Hepatocyte (in vitro differentiated cells): ENCODE data around the gene P2RY14. TPM values are rescaled to one million over a fixed set of nuclear protein-coding genes. Genes with fewer than 3 reads are reported as not detected.

ENCODE experiments used
- DNase-seq: peaks from one replicate; pipeline ENCODE4 v3.0.0-alpha.2; 2016; ENCODE audit warnings: low spot score
- H2AFZ ChIP-seq: fragments of 200-600 bp; sonication (generic); 2 replicates; pipeline ENCODE4 v1.6.0; 2016; ENCODE audit warnings: antibody characterized with exemption, mild to moderate bottlenecking
- H3K27ac ChIP-seq: fragments of 200-600 bp; sonication (generic); 2 replicates; pipeline ENCODE4 v1.5.1; 2016; ENCODE audit warnings: mild to moderate bottlenecking
- H3K27me3 ChIP-seq: fragments of 200-600 bp; sonication (generic); 2 replicates; pipeline ENCODE4 v1.6.1; 2016
- H3K36me3 ChIP-seq: fragments of 200-600 bp; sonication (generic); replicated peaks from 2 replicates; pipeline ENCODE4 v1.5.1; 2016; ENCODE audit warnings: low read depth; ENCODE audit not compliant: insufficient read depth
- H3K4me1 ChIP-seq: fragments of 200-600 bp; sonication (generic); 2 replicates; pipeline ENCODE4 v1.5.1; 2016; ENCODE audit warnings: mild to moderate bottlenecking, moderate library complexity; ENCODE audit not compliant: insufficient read depth
- H3K4me2 ChIP-seq: fragments of 200-600 bp; sonication (generic); 2 replicates; pipeline ENCODE4 v1.6.0; 2016
- H3K4me3 ChIP-seq: fragments of 200-600 bp; sonication (generic); 2 replicates; pipeline ENCODE4 v1.5.1; 2016; ENCODE audit warnings: mild to moderate bottlenecking
- H3K79me2 ChIP-seq: fragments of 200-600 bp; sonication (generic); 2 replicates; pipeline ENCODE4 v1.6.0; 2017; ENCODE audit warnings: mild to moderate bottlenecking
- H3K9me2 ChIP-seq: fragments of 200-600 bp; sonication (generic); replicated peaks from 2 replicates; pipeline ENCODE4 v1.6.0; 2017; ENCODE audit warnings: mild to moderate bottlenecking; ENCODE audit not compliant: insufficient read depth
- H3K9me3 ChIP-seq: fragments of 200-600 bp; sonication (generic); 2 replicates; pipeline ENCODE4 v1.5.1; 2016; ENCODE audit warnings: low read depth, mild to moderate bottlenecking
- H4K20me1 ChIP-seq: fragments of 200-600 bp; sonication (generic); 2 replicates; pipeline ENCODE4 v1.6.0; 2016; ENCODE audit warnings: mild to moderate bottlenecking; ENCODE audit not compliant: insufficient read depth, poor library complexity, severe bottlenecking
- EZH2 ChIP-seq: fragments of 200-600 bp; sonication (generic); IDR thresholded peaks from 2 replicates; pipeline ENCODE4 v1.6.1; 2016; ENCODE audit warnings: antibody characterized with exemption, mild to moderate bottlenecking, borderline replicate concordance
- EZH2phosphoT487 ChIP-seq: fragments of 200-600 bp; sonication (generic); IDR thresholded peaks from one replicate; pipeline ENCODE4 v1.6.1; 2018; ENCODE audit warnings: antibody characterized with exemption, mild to moderate bottlenecking, low read depth, moderate library complexity; ENCODE audit not compliant: unreplicated experiment, severe bottlenecking
- WGBS: methylation state at CpG from one replicate; pipeline ENCODE4 v1.1.6; 2016; ENCODE audit warnings: low lambda C conversion rate; ENCODE audit errors: missing lambda C conversion rate; 5-methylcytosine and 5-hydroxymethylcytosine counted together
- polyA plus RNA-seq: library from polyadenylated mRNA; unstranded; fragments of >200 nt; fragmentation: Nextera tagmentation; extraction: Ambion mirVana; gene quantifications from 2 replicates; pipeline ENCODE4 v1.2.1, GENCODE V29; 2016
- total RNA-seq: library from RNA; depleted of rRNA; stranded (reverse); fragments of >200 nt; gene quantifications from 2 replicates; pipeline ENCODE4 v1.2.3, GENCODE V29; 2014
- TF ChIP-seq, protein P1 (sequence below): fragments of 200-600 bp; sonication (generic); IDR thresholded peaks from 2 replicates; pipeline ENCODE4 v1.5.1; 2016; ENCODE audit warnings: antibody characterized with exemption, mild to moderate bottlenecking; ENCODE audit not compliant: poor library complexity

P2RY14 gene
- total and polyA plus RNA-seq, 2 experiments from 2014 or later: 0.11 TPM; not detected in 1

DNA sequence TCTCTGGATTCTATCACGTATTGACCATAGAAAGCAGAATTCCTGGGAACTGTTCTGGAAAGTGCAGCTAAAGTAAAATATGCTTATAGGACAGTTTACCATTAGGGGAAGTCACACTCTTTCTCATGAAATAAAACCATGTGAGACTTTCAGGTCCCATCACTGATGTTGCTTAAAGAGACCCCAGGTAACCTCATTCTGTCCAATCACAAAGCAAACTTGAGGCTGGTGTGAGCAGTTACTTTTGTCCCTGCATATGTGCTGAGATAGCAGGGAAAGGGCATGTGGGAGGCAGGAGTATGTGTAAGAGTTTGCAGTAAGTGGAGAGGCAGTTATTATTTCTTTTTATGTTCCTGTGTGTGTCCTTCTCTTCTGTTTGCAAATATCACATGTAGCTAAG, 22.2 kb upstream of the P2RY14 start:
- H3K4me1 ChIP-seq: peaks cover 11% of the 10 kb centered on the region
- no peaks in the 10 kb centered on the region for H3K36me3 ChIP-seq
- H3K9me3 ChIP-seq: no peaks in the 10 kb centered on the region
- no peaks in the 10 kb centered on the region for H3K9me2 ChIP-seq
- H3K79me2 ChIP-seq: no peaks in the 10 kb centered on the region
- TF ChIP-seq, protein P1, sequence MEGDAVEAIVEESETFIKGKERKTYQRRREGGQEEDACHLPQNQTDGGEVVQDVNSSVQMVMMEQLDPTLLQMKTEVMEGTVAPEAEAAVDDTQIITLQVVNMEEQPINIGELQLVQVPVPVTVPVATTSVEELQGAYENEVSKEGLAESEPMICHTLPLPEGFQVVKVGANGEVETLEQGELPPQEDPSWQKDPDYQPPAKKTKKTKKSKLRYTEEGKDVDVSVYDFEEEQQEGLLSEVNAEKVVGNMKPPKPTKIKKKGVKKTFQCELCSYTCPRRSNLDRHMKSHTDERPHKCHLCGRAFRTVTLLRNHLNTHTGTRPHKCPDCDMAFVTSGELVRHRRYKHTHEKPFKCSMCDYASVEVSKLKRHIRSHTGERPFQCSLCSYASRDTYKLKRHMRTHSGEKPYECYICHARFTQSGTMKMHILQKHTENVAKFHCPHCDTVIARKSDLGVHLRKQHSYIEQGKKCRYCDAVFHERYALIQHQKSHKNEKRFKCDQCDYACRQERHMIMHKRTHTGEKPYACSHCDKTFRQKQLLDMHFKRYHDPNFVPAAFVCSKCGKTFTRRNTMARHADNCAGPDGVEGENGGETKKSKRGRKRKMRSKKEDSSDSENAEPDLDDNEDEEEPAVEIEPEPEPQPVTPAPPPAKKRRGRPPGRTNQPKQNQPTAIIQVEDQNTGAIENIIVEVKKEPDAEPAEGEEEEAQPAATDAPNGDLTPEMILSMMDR: no peak
- TF ChIP-seq EZH2phosphoT487 (no peak), EZH2 (no peak)
- WGBS: 91% methylated on average over 1 of the region's 1 CpG
- no peak overlapping the region for H3K4me3 ChIP-seq
- no peaks in the 10 kb centered on the region for H4K20me1 ChIP-seq
- H3K4me2 ChIP-seq: no peak overlapping the region
- no peaks in the 10 kb centered on the region for H3K27me3 ChIP-seq
- no peak overlapping the region for H3K27ac ChIP-seq
- no peak for DNase-seq
- no peak overlapping the region for H2AFZ ChIP-seq

DNA sequence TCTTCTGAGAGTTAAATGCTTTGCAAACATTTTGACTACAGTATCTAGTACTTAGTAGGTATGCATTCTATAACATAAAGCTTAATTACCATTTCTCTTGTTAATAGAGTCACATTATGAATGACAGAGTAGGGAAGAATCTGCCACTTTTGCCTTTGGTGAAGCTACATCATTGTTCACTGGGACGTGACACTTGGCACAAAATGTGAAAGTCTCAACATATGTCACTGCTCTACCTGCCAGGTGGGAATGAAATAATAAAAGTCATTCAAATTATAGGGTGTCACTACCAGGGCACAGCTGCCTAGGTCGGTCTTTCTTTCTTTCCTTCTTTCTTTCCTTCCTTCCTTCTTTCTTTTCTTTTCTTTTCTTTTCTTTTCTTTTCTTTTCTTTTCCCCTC, 20.7 kb upstream of the P2RY14 start:
- Histone ChIP-seq H3K4me1 (no peaks in the 10 kb centered on the region), H3K9me2 (no peaks in the 10 kb centered on the region), H3K79me2 (no peaks in the 10 kb centered on the region), H2AFZ (no peak overlapping the region), H3K27me3 (no peaks in the 10 kb centered on the region), H3K27ac (no peak overlapping the region), H3K9me3 (no peaks in the 10 kb centered on the region), H3K36me3 (no peaks in the 10 kb centered on the region), H4K20me1 (no peaks in the 10 kb centered on the region), H3K4me2 (no peak overlapping the region), H3K4me3 (no peak overlapping the region)
- DNase-seq: no peak
- WGBS: 97% methylated on average over 2 of the region's 2 CpGs
- TF ChIP-seq EZH2: no peak
- TF ChIP-seq, protein P1: no peak
- no peak for TF ChIP-seq EZH2phosphoT487

DNA sequence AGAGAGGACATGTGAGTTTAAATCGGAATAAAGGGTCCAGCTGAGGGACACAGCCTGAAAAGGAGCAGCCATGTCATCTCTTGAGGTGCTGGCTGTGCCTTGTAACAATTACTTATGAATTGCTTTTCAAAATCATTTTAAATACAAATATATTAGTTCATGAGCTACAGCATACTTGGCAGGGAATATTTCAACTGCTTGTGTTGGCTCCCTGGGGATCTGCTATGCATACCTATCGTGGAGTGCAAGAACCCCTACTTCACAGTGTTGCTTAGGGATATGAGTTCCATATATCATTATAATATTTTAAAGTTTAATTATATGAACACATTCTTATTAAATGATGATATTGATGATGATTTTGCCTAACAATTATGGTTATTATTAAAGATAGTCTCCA, 19.1 kb upstream of the P2RY14 start:
- no peaks in the 10 kb centered on the region for H3K4me1 ChIP-seq
- no peaks in the 10 kb centered on the region for H4K20me1 ChIP-seq
- H3K79me2 ChIP-seq: no peaks in the 10 kb centered on the region
- H3K4me2 ChIP-seq: no peak overlapping the region
- no peak overlapping the region for H3K4me3 ChIP-seq
- no peak overlapping the region for H2AFZ ChIP-seq
- TF ChIP-seq EZH2phosphoT487 (no peak), EZH2 (no peak)
- TF ChIP-seq, protein P1: no peak
- 50% methylated on average over 2 of the region's 2 CpGs for WGBS
- no peak overlapping the region for H3K27ac ChIP-seq
- H3K27me3 ChIP-seq: no peaks in the 10 kb centered on the region
- no peaks in the 10 kb centered on the region for H3K36me3 ChIP-seq
- no peak for DNase-seq
- H3K9me2 ChIP-seq: no peaks in the 10 kb centered on the region
- H3K9me3 ChIP-seq: no peaks in the 10 kb centered on the region

DNA sequence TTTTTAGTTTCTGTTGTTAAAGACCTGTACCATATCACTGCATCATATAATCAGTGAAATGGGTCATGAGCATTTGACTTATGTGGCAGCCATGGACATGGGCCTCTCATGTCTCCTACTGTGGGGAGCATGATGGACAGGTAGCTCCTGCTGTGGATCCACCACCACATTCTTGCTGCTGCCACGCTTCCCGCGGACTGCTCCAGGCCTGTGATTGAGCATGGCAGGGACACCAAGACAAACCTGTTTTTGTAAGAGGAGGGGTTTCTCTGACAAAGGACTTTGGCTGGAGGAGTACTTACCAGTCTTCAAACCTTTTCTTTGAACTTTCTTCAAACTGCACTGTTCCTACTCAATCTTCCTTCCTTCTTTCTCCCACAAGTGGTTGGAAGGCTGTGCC, 17.9 kb upstream of the P2RY14 start:
- H3K27ac ChIP-seq: no peak overlapping the region
- H3K79me2 ChIP-seq: no peaks in the 10 kb centered on the region
- no peaks in the 10 kb centered on the region for H3K4me1 ChIP-seq
- no peak for DNase-seq
- H3K9me2 ChIP-seq: no peaks in the 10 kb centered on the region
- no peak overlapping the region for H2AFZ ChIP-seq
- no peaks in the 10 kb centered on the region for H4K20me1 ChIP-seq
- no peaks in the 10 kb centered on the region for H3K9me3 ChIP-seq
- no peaks in the 10 kb centered on the region for H3K36me3 ChIP-seq
- H3K4me3 ChIP-seq: no peak overlapping the region
- no peaks in the 10 kb centered on the region for H3K27me3 ChIP-seq
- TF ChIP-seq, protein P1: no peak
- TF ChIP-seq EZH2phosphoT487: no peak
- TF ChIP-seq EZH2: no peak
- WGBS: 93% methylated on average over 3 of the region's 3 CpGs
- no peak overlapping the region for H3K4me2 ChIP-seq
